HG03097 (cell line): Measurements from ENCODE around the gene EDARADD.

Source experiments
- ATAC-seq: cut with Tn5 transposase; IDR thresholded peaks from one replicate; pipeline ENCODE4 v1.9.1; 2021; ENCODE audit not compliant: unreplicated experiment, low FRiP score

The EDARADD gene

DNA sequence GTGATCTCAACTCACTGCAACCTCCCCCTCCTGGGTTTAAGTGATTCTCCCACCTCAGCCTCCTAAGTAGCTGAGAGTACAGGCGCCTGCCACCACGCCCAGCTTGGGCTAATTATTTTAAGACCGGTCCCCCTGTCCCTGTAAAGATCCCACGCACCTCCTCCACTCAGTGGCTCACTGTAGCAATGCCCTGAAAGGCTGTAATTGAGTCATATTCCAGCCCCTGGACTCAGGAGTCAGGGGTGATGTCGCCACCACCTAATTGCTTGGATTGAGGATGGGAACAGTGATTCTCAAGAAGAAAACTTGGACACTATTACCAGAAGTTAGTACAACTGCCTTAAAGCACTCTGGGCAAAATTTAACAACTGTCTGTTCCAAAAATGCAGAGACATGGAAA, 3.1 kb upstream of the EDARADD start:
- ATAC-seq, result no peak

GRCh38 chr1:236392182-236392581, 1.9 kb upstream of the EDARADD start:
- no peak for ATAC-seq

- no peak for ATAC-seq
Observed at GRCh38 chr1:236394879-236395229, 768 bp downstream of the EDARADD start.

GRCh38 chr1:236395230-236395946, 1.3 kb downstream of the EDARADD start:
- ATAC-seq, result peak; percentile 65

DNA sequence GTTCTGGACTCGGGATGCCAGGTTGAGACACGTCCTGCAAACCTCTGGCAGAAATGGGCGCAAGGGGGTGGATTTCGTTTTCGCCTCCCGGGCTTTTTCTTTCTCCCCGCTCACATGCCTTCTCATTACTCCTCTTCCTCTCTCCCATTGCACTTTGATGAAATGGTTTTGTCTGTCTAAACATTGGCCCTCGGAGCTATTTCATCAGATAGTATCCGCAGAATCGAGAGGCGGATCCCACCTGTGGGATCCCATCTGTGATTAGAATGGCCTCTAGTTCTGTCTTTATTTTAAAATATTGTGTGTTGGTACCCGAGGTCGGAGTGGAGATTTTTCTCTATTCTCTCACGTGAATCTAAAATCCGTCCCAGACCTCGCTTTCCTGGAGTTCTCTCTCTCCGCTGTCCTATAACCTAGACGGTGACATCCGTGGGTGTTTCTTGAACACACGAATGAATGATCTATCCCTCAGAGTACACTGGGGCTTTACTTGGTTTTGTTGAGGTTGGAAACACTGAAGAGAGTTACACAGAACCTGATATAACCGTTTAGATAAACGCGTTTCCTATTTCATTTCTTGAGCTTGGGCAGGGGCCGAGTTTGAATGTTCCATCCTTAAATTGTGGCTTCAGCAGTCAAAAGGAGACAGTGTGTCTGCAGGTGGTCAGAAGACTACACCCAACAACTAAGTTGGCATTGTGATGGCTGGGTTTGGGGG, 2.0 kb downstream of the EDARADD start:
- no peak for ATAC-seq

GRCh38 chr1:236396665-236397043, 2.6 kb downstream of the EDARADD start:
- no peak for ATAC-seq

DNA sequence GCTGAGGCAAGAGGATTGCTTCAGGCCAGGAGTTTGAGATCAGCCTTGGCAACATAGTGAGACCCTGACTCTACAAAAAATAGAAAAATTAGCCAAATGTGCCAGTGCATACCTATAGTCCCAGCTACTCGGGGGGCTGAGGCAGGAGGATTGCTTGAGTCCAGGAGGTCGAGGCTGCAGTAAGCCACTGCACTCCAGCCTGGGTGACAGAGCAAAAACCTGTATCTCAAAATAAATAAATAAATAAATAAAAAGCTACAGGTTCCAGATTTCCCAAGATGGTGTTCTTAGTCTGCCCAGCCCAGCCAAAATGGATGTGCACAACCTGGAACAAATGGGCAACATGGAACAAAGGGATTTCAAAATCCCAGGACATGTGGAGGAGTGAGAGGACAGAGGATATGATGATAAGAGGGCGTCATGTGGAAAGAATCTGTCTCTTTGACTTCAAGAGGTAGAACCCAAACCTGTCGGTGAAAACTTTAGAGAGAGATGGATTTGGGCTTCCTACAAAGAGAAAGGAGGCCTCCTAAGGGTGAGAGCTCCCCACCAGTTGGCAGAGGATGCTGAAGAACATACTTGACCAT, 3.2 kb downstream of the EDARADD start:
- ATAC-seq, result no peak

- no peak for ATAC-seq
Observed at GRCh38 chr1:236398538-236398937, 4.5 kb downstream of the EDARADD start.

DNA sequence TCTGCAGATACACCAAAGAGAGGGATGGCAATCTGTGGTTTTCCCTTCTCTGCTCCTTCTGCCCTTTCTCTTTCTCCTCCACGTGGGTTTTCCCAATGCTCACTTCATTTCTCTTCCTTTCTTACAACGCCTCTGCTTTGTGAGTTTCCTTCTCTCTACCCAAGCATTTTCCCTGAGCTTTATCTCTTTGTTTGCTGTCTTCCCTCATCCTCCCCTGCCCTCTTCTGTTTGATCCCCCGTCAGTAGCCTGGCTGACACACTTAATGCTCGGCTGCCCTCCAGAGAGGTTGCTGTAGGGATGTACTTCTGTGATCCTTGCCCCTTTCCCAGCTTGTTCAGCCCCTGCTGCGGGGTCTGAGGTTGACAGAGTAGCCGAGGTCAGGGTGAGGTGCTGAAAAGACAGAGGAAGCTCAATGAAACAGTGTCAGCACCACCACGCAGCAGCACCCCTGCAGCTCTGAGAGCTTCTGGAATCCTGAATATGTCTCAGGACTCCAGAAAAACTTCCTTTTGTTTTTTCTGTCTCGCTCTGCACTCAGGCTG, 6.0 kb downstream of the EDARADD start:
- ATAC-seq, result no peak

DNA sequence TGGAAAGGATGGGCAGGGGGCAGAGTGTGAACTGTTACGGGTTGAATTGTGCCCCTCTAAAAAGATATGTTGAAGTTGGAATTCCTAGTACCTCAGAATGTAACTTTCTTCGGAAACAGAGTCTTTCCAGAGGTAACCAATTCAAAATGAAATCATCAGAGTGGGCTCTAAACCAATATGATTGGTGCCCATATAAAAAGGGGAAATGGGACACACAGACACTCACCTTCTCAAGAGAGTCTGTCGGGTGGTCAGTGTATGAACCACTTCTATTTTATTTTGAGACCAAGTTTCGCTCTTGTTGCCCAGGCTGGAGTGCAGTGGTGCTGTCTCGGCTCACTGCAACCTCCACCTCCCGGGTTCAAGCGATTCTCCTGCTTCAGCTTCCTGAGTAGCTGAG, 7.6 kb downstream of the EDARADD start:
- no peak for ATAC-seq

DNA sequence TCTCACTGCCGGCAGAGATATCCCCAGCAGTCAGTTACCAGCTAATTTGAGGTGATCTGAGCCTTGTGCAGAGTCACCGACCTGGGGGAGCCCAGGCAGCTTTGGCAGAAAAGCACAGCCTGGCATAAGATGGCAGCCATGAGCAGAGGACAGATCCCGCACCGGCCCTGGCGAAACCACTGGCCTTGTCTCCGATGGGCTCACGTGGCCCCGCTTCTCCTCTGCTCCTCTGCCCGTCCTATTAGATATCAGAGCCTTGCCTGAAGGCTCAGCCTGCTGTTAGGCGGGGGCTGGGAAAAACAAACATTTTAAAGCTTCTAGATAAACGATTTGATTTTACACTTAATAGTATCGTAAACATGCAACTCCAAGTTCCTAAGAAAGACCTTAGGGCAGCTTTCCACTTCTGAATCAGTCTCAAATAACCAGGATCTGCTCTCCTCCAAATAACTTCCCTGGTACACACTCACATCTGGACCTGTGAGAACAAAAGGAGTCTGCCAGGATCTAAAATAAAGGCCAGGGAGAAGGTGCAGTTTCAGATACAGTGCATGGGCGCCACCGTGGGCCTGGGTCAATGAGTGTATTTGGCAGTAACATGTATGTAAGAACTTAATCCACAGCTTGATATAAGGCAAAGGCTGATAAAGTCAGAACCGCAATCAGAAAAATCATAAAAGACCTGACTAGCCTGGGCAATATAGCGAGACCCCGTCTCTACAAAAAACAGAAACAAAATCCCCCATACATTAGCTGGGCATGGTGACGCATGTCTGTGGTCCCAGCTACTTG, 10.0 kb downstream of the EDARADD start:
- ATAC-seq, result no peak

DNA sequence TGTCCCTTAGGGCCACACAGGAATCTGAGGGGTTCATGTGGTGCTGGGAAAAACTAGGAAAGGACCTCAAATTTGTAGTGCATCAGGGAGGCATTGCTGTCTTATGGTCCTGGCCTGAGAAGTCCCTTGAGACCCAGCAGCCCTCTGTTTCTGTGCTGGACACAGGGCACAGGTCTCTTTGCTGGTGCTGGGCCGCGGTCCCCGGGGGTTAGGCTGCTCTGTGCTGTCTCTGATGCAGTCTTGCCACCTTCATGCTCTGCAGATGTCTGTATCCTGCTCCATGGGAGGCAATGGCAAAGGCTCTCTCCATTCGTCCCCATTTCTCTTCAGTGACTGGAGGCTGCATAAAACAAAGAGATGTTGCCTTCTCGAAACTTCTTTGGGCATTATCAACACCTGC, 13.0 kb downstream of the EDARADD start:
- no peak for ATAC-seq

DNA sequence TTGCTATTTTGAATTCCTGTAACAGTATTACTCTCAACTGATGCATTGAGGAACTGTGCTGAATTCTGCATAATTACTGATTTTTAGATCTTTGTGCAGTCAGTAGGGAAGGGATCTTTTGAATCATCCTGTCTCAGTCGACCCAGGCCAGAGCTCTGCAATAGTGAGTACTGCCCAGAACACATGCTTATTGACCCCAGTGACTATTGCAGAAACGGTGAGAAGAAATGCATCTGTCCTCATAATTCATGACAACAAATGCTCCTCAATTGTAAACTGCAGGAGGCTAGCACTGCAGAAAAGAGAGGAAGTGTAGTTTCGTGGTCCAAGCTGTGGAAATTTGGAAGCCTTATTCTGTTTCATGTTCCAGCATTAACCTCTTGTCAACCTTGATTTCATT, 19.6 kb downstream of the EDARADD start:
- ATAC-seq, result no peak

DNA sequence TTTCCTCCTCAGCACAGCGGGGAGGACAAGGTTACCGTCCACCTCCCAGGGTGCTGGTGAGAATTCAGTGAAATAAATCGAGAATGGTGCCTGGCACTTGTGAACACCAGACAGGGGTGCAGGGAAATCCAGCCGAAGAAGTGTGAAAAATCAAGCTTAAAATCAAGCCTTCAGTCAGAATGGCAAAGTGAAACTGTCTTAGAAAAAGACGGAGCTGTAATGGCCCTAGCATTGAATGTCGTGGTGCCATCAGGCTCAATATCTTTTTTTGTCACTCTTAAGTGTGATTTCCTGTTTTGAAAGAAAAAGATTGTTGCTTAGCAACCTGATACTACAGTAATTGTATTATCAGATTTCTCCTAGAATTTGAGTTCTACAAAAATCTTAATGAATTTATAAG, 22.1 kb downstream of the EDARADD start:
- no peak for ATAC-seq

DNA sequence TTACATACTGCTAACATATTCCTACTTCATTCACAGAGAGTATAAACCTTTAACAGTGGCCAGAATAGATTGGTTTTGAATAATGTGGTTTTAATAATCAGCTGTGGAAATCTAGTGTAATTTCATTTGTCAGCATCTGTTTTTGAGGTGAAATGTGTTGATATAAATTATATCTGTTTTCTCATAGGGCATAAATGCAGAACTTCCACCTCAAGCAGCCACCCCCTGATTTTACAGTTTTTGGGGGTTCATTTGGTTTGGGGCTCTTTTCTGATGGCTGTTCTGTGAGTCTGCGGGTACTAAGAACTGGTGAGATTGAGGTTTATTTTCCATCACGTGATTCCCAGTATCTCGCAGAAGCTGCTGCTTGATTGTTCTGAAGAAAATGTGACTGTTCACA, 23.2 kb downstream of the EDARADD start:
- no peak for ATAC-seq

- ATAC-seq, result no peak
Observed at GRCh38 chr1:236419502-236419901, 25.4 kb downstream of the EDARADD start.

GRCh38 chr1:236421022-236421421, 26.9 kb downstream of the EDARADD start:
- no peak for ATAC-seq

DNA sequence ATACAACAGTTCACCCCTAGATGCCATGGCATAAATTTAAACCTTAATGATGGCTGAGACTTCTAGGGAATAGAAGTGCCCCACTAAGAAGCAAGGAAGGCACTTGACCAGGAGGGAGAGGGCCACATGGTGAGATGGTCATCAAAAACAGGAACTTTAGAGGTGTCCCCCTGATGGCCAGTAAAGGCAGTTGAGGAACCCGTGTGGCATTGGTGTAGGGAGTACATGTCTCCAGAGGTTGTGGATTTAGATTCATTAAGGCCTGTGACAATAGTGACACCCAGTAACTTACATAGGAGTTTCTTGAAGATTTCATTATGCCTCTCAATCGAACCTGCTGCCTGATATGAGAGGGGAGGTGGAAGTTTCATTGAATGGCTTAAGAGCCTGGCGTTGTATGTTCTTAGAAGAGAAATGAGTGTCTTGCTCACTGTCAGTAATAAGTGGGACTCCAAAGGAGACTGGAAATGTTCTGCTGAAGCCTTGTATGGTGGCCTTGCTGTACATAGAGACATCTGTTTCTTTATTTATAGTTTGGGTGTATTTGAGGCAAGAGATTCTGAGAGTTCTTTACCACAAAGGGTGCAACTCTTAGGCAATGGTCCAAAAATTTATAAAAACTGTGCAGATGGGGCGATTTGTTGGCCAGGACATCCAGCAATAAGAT, 27.9 kb downstream of the EDARADD start:
- ATAC-seq, result no peak

- ATAC-seq, result no peak
Observed at GRCh38 chr1:236422517-236422876, 28.4 kb downstream of the EDARADD start.

DNA sequence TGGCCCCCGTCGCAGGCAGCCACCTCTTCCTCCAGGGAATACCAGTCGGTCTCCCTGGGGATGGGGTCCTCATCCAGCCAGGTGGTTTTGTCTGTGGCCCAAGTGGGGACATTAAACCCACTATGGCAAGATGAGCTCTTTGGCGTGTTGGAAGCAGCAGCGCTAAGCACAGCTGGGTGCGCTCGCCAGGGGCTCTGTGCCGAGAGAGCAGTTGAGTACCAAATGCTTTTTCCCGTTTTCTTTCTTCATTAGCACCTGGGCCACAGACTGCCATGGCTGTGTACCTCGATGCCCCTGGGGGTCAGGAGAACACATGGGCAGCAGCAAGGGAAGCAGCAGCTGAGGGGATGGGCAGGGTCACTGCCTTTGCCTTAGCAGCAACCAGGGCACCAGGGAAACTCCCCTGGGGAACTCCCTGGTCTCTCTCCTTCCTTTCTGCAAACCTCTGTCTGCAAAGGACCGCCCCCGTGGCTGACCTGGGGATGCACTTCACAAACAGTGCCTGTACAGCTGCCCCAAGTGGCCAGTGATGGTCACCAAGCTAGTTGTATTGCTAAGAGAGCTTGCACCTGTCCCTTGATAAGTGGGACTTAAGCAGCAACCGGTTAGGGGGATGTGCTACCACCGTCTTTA, 31.1 kb downstream of the EDARADD start:
- peak; percentile 93 for ATAC-seq
